ENCODE measurements around the gene TMEM126B.
"Not testable (repeated sequence)": the region's sequence is repeated elsewhere in the genome, so short reads cannot be mapped to it uniquely, and the experiment has no call there.

The TMEM126B gene

GRCh38 chr11:85647604-85648299 lies 19.4 kb downstream of the TMEM126B start, which contains the start of gene TMEM126A:
Gene TMEM126A (plus strand): TSS chr11:85647967. CDS start chr11:85650256, 2,289 bp downstream.
- H3K4me3 ChIP-seq (ENCODE audit: low read depth, low read length) = peak within 1 kb of the TSS; percentile 80
- in situ Hi-C loops (cut with HindIII; ENCODE audit: low sequenced_read_pairs) = no loop called here
- TF ChIP-seq CTCF (IDR thresholded peaks at IDR 0.05; ENCODE audit: low read depth, low read length, missing control alignments) = no peak

GRCh38 chr11:85651118-85651517 lies 22.7 kb downstream of the TMEM126B start:
- no peak for DNase-seq (ENCODE audit: low read depth)
- in situ Hi-C loops (cut with HindIII; ENCODE audit: low sequenced_read_pairs) = no loop called here
- TF ChIP-seq CTCF (IDR thresholded peaks at IDR 0.05; ENCODE audit: low read depth, low read length, missing control alignments) = no peak

More at GRCh38 chr11:85647604-85648299, 19.4 kb downstream of the TMEM126B start, which contains the start of gene TMEM126A:
- DNase-seq (ENCODE audit: low read depth) = peak; percentile 53

GRCh38 chr11:85652786-85653447 lies 24.5 kb downstream of the TMEM126B start:
- in situ Hi-C loops (cut with HindIII; ENCODE audit: low sequenced_read_pairs) = no loop called here
- no peak for TF ChIP-seq CTCF (IDR thresholded peaks at IDR 0.05; ENCODE audit: low read depth, low read length, missing control alignments)
- no peak overlapping the region for H3K4me3 ChIP-seq (ENCODE audit: low read depth, low read length)
- no peak for DNase-seq (ENCODE audit: low read depth)

More at GRCh38 chr11:85651118-85651517, 22.7 kb downstream of the TMEM126B start:
- H3K4me3 ChIP-seq (ENCODE audit: low read depth, low read length) = no peak overlapping the region

- DNase-seq (ENCODE audit: low read depth); H3K4me3 ChIP-seq (ENCODE audit: low read depth, low read length); in situ Hi-C loops (cut with HindIII; ENCODE audit: low sequenced_read_pairs): not testable (repeated sequence)
Measured at GRCh38 chr11:85654343-85654742, 25.9 kb downstream of the TMEM126B start.

- H3K4me3 ChIP-seq (ENCODE audit: low read depth, low read length) = no peak overlapping the region
- in situ Hi-C loops (cut with HindIII; ENCODE audit: low sequenced_read_pairs) = no loop called here
- no peak for TF ChIP-seq CTCF (IDR thresholded peaks at IDR 0.05; ENCODE audit: low read depth, low read length, missing control alignments)
- DNase-seq (ENCODE audit: low read depth) = no peak
Measured at GRCh38 chr11:85656777-85657176, 28.4 kb downstream of the TMEM126B start.

- DNase-seq (ENCODE audit: low read depth) = no peak
- in situ Hi-C loops (cut with HindIII; ENCODE audit: low sequenced_read_pairs) = no loop called here
- no peak for TF ChIP-seq CTCF (IDR thresholded peaks at IDR 0.05; ENCODE audit: low read depth, low read length, missing control alignments)
- H3K4me3 ChIP-seq (ENCODE audit: low read depth, low read length) = no peak overlapping the region
Measured at GRCh38 chr11:85658180-85658579, 29.8 kb downstream of the TMEM126B start.
